ENCODE results near the gene CACNA1H. TPM values are rescaled to one million over a fixed set of nuclear protein-coding genes. Genes with fewer than 3 reads are reported as not detected.

CACNA1H gene
- total and polyA plus RNA-seq, 2 donors (not counting 3 experiments of a cell fraction or from before 2014, with no cell fraction given) = 0.03 TPM; not detected in 1

- Histone ChIP-seq H3K27me3 (ENCODE audit: control insufficient read depth in 2 of 2, insufficient read depth in 2 of 2, low read length in 2 of 2) (peaks cover 16 to 19% of the 10 kb centered on the region in 2 experiments), H3K4me3 (replicated peaks in 1 of 3; ENCODE audit: insufficient read depth in 1 of 3, low read depth in 1 of 3, low read length in 3 of 3) (no peak overlapping the region), H2AFZ (ENCODE audit: low read depth, low read length) (no peak overlapping the region), H3K9me1 (replicated peaks; ENCODE audit: control insufficient read depth, extremely low read depth, insufficient read depth, low read length) (no peaks in the 10 kb centered on the region), H4K20me1 (replicated peaks; ENCODE audit: control insufficient read depth, extremely low read depth, insufficient read depth, low read length) (no peaks in the 10 kb centered on the region), H3K9me3 (replicated peaks; ENCODE audit: control insufficient read depth, insufficient read depth, low read length) (no peaks in the 10 kb centered on the region), H3K27ac (ENCODE audit: insufficient read depth, low read depth, low read length) (no peak overlapping the region), H3K4me2 (ENCODE audit: insufficient read depth, low read length) (no peak overlapping the region), H3K4me1 (ENCODE audit: control insufficient read depth, extremely low read depth, insufficient read depth, low read length) (no peaks in the 10 kb centered on the region), H3K36me3 (ENCODE audit: control insufficient read depth in 2 of 2, extremely low read depth in 1 of 2, insufficient read depth in 2 of 2, low read length in 2 of 2) (no peaks in the 10 kb centered on the region), H3K79me2 (ENCODE audit: control insufficient read depth, insufficient read depth, low read length) (no peaks in the 10 kb centered on the region), H3K9ac (replicated peaks; ENCODE audit: extremely low read depth, insufficient read depth, low read length) (no peak overlapping the region)
- DNase-seq (ENCODE audit: low read depth, low spot score) (no peak), FAIRE-seq (no peak)
- ChIA-PET POLR2A (no interaction called here), CTCF (no interaction called here)
- dilution Hi-C loops (cut with MboI; ENCODE audit: extremely low pct_ligation_motif_present, low sequenced_read_pairs) = no loop called here
- BruUV-seq (replicated peaks) = no TSS peak
- intact Hi-C loops (cut with micrococcal nuclease) = no loop called here
- TF ChIP-seq FOS (IDR thresholded peaks at IDR 0.05; ENCODE audit: borderline replicate concordance, insufficient read depth, low read length) = no peak
- no peak for TF ChIP-seq GATA2 (IDR thresholded peaks at IDR 0.05; ENCODE audit: insufficient read depth, insufficient read length, low read depth, low read length)
- TF ChIP-seq POLR2AphosphoS5 (IDR thresholded peaks at IDR 0.05; ENCODE audit: insufficient read depth, low read depth, low read length) = no peak
- no peak for TF ChIP-seq MYC (IDR thresholded peaks at IDR 0.05; ENCODE audit: low read depth, low read length)
- no peak for TF ChIP-seq MAX (IDR thresholded peaks at IDR 0.05; ENCODE audit: insufficient read depth, insufficient read length)
- TF ChIP-seq POLR2A (IDR thresholded peaks at IDR 0.05; ENCODE audit: low read depth, low read length) = no peak
- no peak for TF ChIP-seq JUN (IDR thresholded peaks at IDR 0.05; ENCODE audit: borderline replicate concordance, insufficient read depth, insufficient read length, low read depth)
- TF ChIP-seq CTCF (IDR thresholded peaks at IDR 0.05; ENCODE audit: extremely low read depth in 1 of 2, insufficient read depth in 1 of 2, low read depth in 1 of 2, low read length in 2 of 2) = no peak
- TF ChIP-seq EZH2 (IDR thresholded peaks at IDR 0.05; ENCODE audit: borderline replicate concordance, low read depth, low read length, severe bottlenecking) = no peak
Measured at GRCh38 chr16:1264345-1265089, 111.6 kb downstream of the CACNA1H start.

All from endothelial cell of umbilical vein (primary cell).